ENCODE results near the gene TCF12. TPM values are rescaled to one million over a fixed set of nuclear protein-coding genes. Genes with fewer than 3 reads are reported as not detected.

Gene TCF12
- total and polyA plus RNA-seq, 7 experiments from 2014 or later, result 51.3 to 99.4 (median 79.9) TPM

GRCh38 chr15:57302640-57303257 lies 384.3 kb downstream of the TCF12 start:
- ChIA-PET CTCF (no interaction called here), POLR2A (no interaction called here)
- no peak overlapping the region for H3K4me3 Mint-ChIP-seq
- intact Hi-C loops (cut with micrococcal nuclease), result loop anchor here in 1 of 2 donors (10.0 kb wide), 1 partner anchor 668 kb away; no protein-coding TSS in a partner anchor
- H3K27me3 Mint-ChIP-seq, result peaks cover 0 to 7% (median 3%) of the 10 kb centered on the region in 5 donors
- no peaks in the 10 kb centered on the region for H3K36me3 ChIP-seq (ENCODE audit: control insufficient read depth in 2 of 3, insufficient read depth in 3 of 3, low read length in 3 of 3)
- DNase-seq (no peak), ATAC-seq (no peak)
- peaks cover 4 to 5% of the 10 kb centered on the region in 2 donors for H3K4me1 ChIP-seq (ENCODE audit: control insufficient read depth in 2 of 2, insufficient read depth in 2 of 2, low read length in 2 of 2)
- no peak overlapping the region for H3K27ac Mint-ChIP-seq
- H3K9me3 Mint-ChIP-seq, result no peaks in the 10 kb centered on the region
- H3K27me3 ChIP-seq (ENCODE audit: control insufficient read depth in 2 of 2, insufficient read depth in 2 of 2, low read length in 2 of 2), result no peaks in the 10 kb centered on the region
- peaks cover 0 to 18% (median 5%) of the 10 kb centered on the region in 7 donors for H3K4me1 Mint-ChIP-seq
- no peak overlapping the region for H3K27ac ChIP-seq (ENCODE audit: low read depth, low read length)
- H3K9me3 ChIP-seq (ENCODE audit: control insufficient read depth in 2 of 3, low read length in 3 of 3), result no peaks in the 10 kb centered on the region
- H3K4me3 ChIP-seq (ENCODE audit: low read length), result no peak overlapping the region
- H3K36me3 Mint-ChIP-seq, result no peaks in the 10 kb centered on the region

GRCh38 chr15:57305009-57305408 lies 386.6 kb downstream of the TCF12 start:
- H3K4me3 ChIP-seq (ENCODE audit: low read length), result no peak overlapping the region
- peaks cover 0 to 7% (median 3%) of the 10 kb centered on the region in 5 donors for H3K27me3 Mint-ChIP-seq
- intact Hi-C loops (cut with micrococcal nuclease), result loop anchor here in 1 of 2 donors (10.0 kb wide), 1 partner anchor 670 kb away; no protein-coding TSS in a partner anchor
- ChIA-PET CTCF (interaction anchor here (1.1 to 1.6 kb wide), 2 partner anchors 158 to 387 kb away, joined by 3 to 5 read pairs; partner anchors contain the start of gene TCF12), POLR2A (no interaction called here)
- no peaks in the 10 kb centered on the region for H3K36me3 Mint-ChIP-seq
- no peak overlapping the region for H3K27ac ChIP-seq (ENCODE audit: low read depth, low read length)
- H3K4me3 Mint-ChIP-seq, result peak overlapping the region in 4 of 10 donors; percentile 8 to 63 (median 42)
- no peaks in the 10 kb centered on the region for H3K9me3 Mint-ChIP-seq
- H3K27me3 ChIP-seq (ENCODE audit: control insufficient read depth in 2 of 2, insufficient read depth in 2 of 2, low read length in 2 of 2), result no peaks in the 10 kb centered on the region
- H3K27ac Mint-ChIP-seq, result no peak overlapping the region
- DNase-seq (no peak), ATAC-seq (no peak)
- no peaks in the 10 kb centered on the region for H3K9me3 ChIP-seq (ENCODE audit: control insufficient read depth in 2 of 3, low read length in 3 of 3)
- H3K4me1 ChIP-seq (ENCODE audit: control insufficient read depth in 2 of 2, insufficient read depth in 2 of 2, low read length in 2 of 2), result peaks cover 4 to 5% of the 10 kb centered on the region in 2 donors
- no peaks in the 10 kb centered on the region for H3K36me3 ChIP-seq (ENCODE audit: control insufficient read depth in 2 of 3, insufficient read depth in 3 of 3, low read length in 3 of 3)
- peaks cover 0 to 9% (median 5%) of the 10 kb centered on the region in 7 donors for H3K4me1 Mint-ChIP-seq

GRCh38 chr15:57306161-57306943 lies 387.9 kb downstream of the TCF12 start:
- ChIA-PET POLR2A (no interaction called here), CTCF (interaction anchor here (0.7 to 2.0 kb wide), 9 partner anchors 157 to 817 kb away, joined by 3 to 17 read pairs (median 3); partner anchors contain the start of gene TCF12)
- peak overlapping the region in 1 of 9 donors; percentile 78 for H3K27ac Mint-ChIP-seq
- peak overlapping the region; percentile 15 to 71 (median 60) for H3K4me3 Mint-ChIP-seq
- H3K9me3 Mint-ChIP-seq, result no peaks in the 10 kb centered on the region
- intact Hi-C loops (cut with micrococcal nuclease), result loop anchor here (1.0 to 10.0 kb wide), 7 partner anchors 160 to 810 kb away; partner anchors contain the start of gene TCF12 (in 2 of the 2)
- no peaks in the 10 kb centered on the region for H3K9me3 ChIP-seq (ENCODE audit: control insufficient read depth in 2 of 3, low read length in 3 of 3)
- no peaks in the 10 kb centered on the region for H3K36me3 Mint-ChIP-seq
- DNase-seq (peak; percentile 51 to 92 (median 80)), ATAC-seq (peak; percentile 85)
- no peaks in the 10 kb centered on the region for H3K36me3 ChIP-seq (ENCODE audit: control insufficient read depth in 2 of 3, insufficient read depth in 3 of 3, low read length in 3 of 3)
- H3K27me3 ChIP-seq (ENCODE audit: control insufficient read depth in 2 of 2, insufficient read depth in 2 of 2, low read length in 2 of 2), result no peaks in the 10 kb centered on the region
- H3K27ac ChIP-seq (ENCODE audit: low read depth, low read length), result no peak overlapping the region
- H3K27me3 Mint-ChIP-seq, result peaks cover 0 to 14% (median 3%) of the 10 kb centered on the region in 5 donors
- peak overlapping the region; percentile 52 for H3K4me3 ChIP-seq (ENCODE audit: low read length)
- H3K4me1 Mint-ChIP-seq, result peaks cover 0 to 9% (median 5%) of the 10 kb centered on the region in 7 donors
- H3K4me1 ChIP-seq (ENCODE audit: control insufficient read depth in 2 of 2, insufficient read depth in 2 of 2, low read length in 2 of 2), result peaks cover 4 to 5% of the 10 kb centered on the region in 2 donors

GRCh38 chr15:57306944-57307411 lies 388.5 kb downstream of the TCF12 start:
- ATAC-seq, result peak; percentile 8

GRCh38 chr15:57307527-57308169 lies 389.2 kb downstream of the TCF12 start:
- H3K27ac ChIP-seq (ENCODE audit: low read depth, low read length), result no peak overlapping the region
- intact Hi-C loops (cut with micrococcal nuclease), result loop anchor here (2.0 to 10.0 kb wide), 4 partner anchors 291 to 673 kb away; no protein-coding TSS in a partner anchor
- CTCF ChIA-PET, result interaction anchor here (1.1 to 2.0 kb wide), 3 partner anchors 161 to 819 kb away, joined by 3 to 17 read pairs (median 7); no protein-coding TSS in a partner anchor

More at GRCh38 chr15:57306944-57307411, 388.5 kb downstream of the TCF12 start:
- no peaks in the 10 kb centered on the region for H3K27me3 ChIP-seq (ENCODE audit: control insufficient read depth in 2 of 2, insufficient read depth in 2 of 2, low read length in 2 of 2)
- POLR2A ChIA-PET, result no interaction called here
- H3K27ac ChIP-seq (ENCODE audit: low read depth, low read length), result no peak overlapping the region
- no peaks in the 10 kb centered on the region for H3K9me3 ChIP-seq (ENCODE audit: control insufficient read depth in 2 of 3, low read length in 3 of 3)
- no peak overlapping the region for H3K4me3 ChIP-seq (ENCODE audit: low read length)
- Mint-ChIP-seq H3K9me3 (no peaks in the 10 kb centered on the region), H3K36me3 (no peaks in the 10 kb centered on the region), H3K27me3 (peaks cover 0 to 19% (median 3%) of the 10 kb centered on the region in 5 donors), H3K4me3 (peak overlapping the region in 8 of 10 donors; percentile 23 to 71 (median 51)), H3K27ac (no peak overlapping the region), H3K4me1 (peaks cover 0 to 9% (median 5%) of the 10 kb centered on the region in 7 donors)
- H3K36me3 ChIP-seq (ENCODE audit: control insufficient read depth in 2 of 3, insufficient read depth in 3 of 3, low read length in 3 of 3), result no peaks in the 10 kb centered on the region
- intact Hi-C loops (cut with micrococcal nuclease), result loop anchor here (1.0 to 10.0 kb wide), 7 partner anchors 161 to 811 kb away; partner anchors contain the start of gene TCF12 (in 2 of the 2)
- no peak for DNase-seq
- CTCF ChIA-PET, result interaction anchor here (0.7 to 2.0 kb wide), 6 partner anchors 160 to 818 kb away, joined by 3 to 17 read pairs (median 6); no protein-coding TSS in a partner anchor
- peaks cover 4 to 5% of the 10 kb centered on the region in 2 donors for H3K4me1 ChIP-seq (ENCODE audit: control insufficient read depth in 2 of 2, insufficient read depth in 2 of 2, low read length in 2 of 2)

GRCh38 chr15:57308170-57308545 lies 389.7 kb downstream of the TCF12 start:
- peaks cover 0 to 19% (median 3%) of the 10 kb centered on the region in 5 donors for H3K27me3 Mint-ChIP-seq
- no peak for ATAC-seq
- no peak overlapping the region for H3K27ac ChIP-seq (ENCODE audit: low read depth, low read length)

More at GRCh38 chr15:57307527-57308169, 389.2 kb downstream of the TCF12 start:
- POLR2A ChIA-PET, result no interaction called here
- H3K4me3 Mint-ChIP-seq, result peak overlapping the region in 3 of 10 donors; percentile 33 to 71 (median 66)
- Histone ChIP-seq H3K9me3 (ENCODE audit: control insufficient read depth in 2 of 3, low read length in 3 of 3) (no peaks in the 10 kb centered on the region), H3K36me3 (ENCODE audit: control insufficient read depth in 2 of 3, insufficient read depth in 3 of 3, low read length in 3 of 3) (no peaks in the 10 kb centered on the region), H3K4me1 (ENCODE audit: control insufficient read depth in 2 of 2, insufficient read depth in 2 of 2, low read length in 2 of 2) (peaks cover 4 to 5% of the 10 kb centered on the region in 2 donors), H3K4me3 (ENCODE audit: low read length) (no peak overlapping the region), H3K27me3 (ENCODE audit: control insufficient read depth in 2 of 2, insufficient read depth in 2 of 2, low read length in 2 of 2) (no peaks in the 10 kb centered on the region)
- no peak for DNase-seq
- H3K4me1 Mint-ChIP-seq, result peaks cover 0 to 9% (median 5%) of the 10 kb centered on the region in 7 donors
- H3K9me3 Mint-ChIP-seq, result no peaks in the 10 kb centered on the region
- H3K36me3 Mint-ChIP-seq, result no peaks in the 10 kb centered on the region
- no peak overlapping the region for H3K27ac Mint-ChIP-seq
- no peak for ATAC-seq
- peaks cover 0 to 19% (median 3%) of the 10 kb centered on the region in 5 donors for H3K27me3 Mint-ChIP-seq

More at GRCh38 chr15:57308170-57308545, 389.7 kb downstream of the TCF12 start:
- H3K4me1 Mint-ChIP-seq, result peaks cover 0 to 11% (median 5%) of the 10 kb centered on the region in 7 donors
- H3K9me3 Mint-ChIP-seq, result no peaks in the 10 kb centered on the region
- Histone ChIP-seq H3K4me1 (ENCODE audit: control insufficient read depth in 2 of 2, insufficient read depth in 2 of 2, low read length in 2 of 2) (peaks cover 4 to 5% of the 10 kb centered on the region in 2 donors), H3K36me3 (ENCODE audit: control insufficient read depth in 2 of 3, insufficient read depth in 3 of 3, low read length in 3 of 3) (no peaks in the 10 kb centered on the region), H3K27me3 (ENCODE audit: control insufficient read depth in 2 of 2, insufficient read depth in 2 of 2, low read length in 2 of 2) (no peaks in the 10 kb centered on the region), H3K9me3 (ENCODE audit: control insufficient read depth in 2 of 3, low read length in 3 of 3) (no peaks in the 10 kb centered on the region), H3K4me3 (ENCODE audit: low read length) (no peak overlapping the region)
- ChIA-PET POLR2A (no interaction called here), CTCF (interaction anchor here (1.7 kb wide), 1 partner anchor 817 kb away, joined by 11 read pairs; no protein-coding TSS in a partner anchor)
- intact Hi-C loops (cut with micrococcal nuclease), result loop anchor here in 1 of 2 donors (10.0 kb wide), 1 partner anchor 673 kb away; no protein-coding TSS in a partner anchor
- H3K36me3 Mint-ChIP-seq, result no peaks in the 10 kb centered on the region
- DNase-seq, result no peak
- H3K4me3 Mint-ChIP-seq, result no peak overlapping the region
- H3K27ac Mint-ChIP-seq, result no peak overlapping the region
